Retinal pigment epithelial cell (primary cell): Measurements from ENCODE around the gene MPC2.

Experiments
- DNase-seq: peaks from one replicate; pipeline ENCODE4 v3.0.0-alpha.2; 2010; ENCODE audit warnings: low read depth
- H3K4me3 ChIP-seq: 2 replicates; pipeline ENCODE4 v1.5.1; 2011; ENCODE audit warnings: mild to moderate bottlenecking, low read length, control low read depth, moderate library complexity
- TF ChIP-seq, protein P1 (sequence below): conservative IDR thresholded peaks from 2 replicates; pipeline ENCODE4 v1.5.1; 2011; ENCODE audit warnings: low read depth, low read length, control low read depth, inconsistent platforms

MPC2 gene

DNA sequence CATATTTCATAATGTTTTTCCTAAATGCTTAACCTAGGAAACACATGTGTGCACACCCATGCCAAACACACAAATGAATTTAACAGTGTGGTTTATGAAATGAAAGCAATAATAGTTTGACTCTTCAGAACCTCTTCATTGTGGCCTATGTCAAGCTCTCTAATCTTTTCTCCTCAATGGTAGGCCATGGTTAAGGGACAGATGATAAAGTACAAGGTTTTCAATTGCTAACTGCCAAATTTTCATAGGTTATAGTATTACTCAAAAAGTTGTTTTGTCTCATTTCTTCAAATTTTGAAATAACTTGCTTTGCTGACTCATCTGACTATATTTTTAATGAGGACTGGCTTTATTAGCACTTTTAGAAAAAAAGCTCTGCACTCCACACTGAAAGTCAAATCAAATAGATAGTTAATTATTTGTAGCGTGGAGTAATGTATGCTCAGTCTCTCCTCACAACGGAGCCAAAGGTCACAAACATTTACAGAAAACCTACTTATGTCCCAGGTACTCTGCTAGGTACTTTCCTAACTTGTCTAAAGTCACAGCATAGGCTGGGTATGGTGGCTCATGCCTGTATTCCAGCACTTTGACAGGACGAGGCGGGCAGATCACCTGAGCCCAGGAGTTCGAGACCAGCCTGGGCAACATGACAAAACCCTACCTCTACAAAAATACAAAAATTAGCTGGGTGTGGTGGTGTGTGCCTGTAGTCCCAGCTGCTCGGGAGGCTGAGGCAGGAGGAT lies 19.9 kb downstream of the MPC2 start:
- TF ChIP-seq, protein P1, sequence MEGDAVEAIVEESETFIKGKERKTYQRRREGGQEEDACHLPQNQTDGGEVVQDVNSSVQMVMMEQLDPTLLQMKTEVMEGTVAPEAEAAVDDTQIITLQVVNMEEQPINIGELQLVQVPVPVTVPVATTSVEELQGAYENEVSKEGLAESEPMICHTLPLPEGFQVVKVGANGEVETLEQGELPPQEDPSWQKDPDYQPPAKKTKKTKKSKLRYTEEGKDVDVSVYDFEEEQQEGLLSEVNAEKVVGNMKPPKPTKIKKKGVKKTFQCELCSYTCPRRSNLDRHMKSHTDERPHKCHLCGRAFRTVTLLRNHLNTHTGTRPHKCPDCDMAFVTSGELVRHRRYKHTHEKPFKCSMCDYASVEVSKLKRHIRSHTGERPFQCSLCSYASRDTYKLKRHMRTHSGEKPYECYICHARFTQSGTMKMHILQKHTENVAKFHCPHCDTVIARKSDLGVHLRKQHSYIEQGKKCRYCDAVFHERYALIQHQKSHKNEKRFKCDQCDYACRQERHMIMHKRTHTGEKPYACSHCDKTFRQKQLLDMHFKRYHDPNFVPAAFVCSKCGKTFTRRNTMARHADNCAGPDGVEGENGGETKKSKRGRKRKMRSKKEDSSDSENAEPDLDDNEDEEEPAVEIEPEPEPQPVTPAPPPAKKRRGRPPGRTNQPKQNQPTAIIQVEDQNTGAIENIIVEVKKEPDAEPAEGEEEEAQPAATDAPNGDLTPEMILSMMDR = no peak
- H3K4me3 ChIP-seq = no peak overlapping the region
- no peak for DNase-seq

DNA sequence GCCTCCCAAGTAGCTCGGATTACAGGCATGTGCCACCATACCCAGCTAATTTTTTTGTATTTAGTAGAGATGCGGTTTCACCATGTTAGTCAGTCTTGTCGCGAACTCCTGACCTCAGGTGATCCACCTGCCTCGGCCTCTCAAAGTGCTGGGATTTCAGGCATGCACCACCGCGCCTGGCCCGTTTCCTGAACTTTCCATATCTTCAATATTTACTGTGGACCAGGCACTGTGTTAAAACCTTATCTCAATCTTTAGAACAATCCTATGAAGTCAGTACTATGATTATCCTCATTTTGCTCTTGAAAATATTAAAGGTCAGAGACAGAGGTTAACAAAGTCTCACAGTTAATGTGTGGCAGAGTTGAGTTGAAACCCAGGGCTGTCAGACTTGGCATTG lies 21.3 kb downstream of the MPC2 start:
- DNase-seq = no peak
- TF ChIP-seq, protein P1 = no peak
- H3K4me3 ChIP-seq = no peak overlapping the region

DNA sequence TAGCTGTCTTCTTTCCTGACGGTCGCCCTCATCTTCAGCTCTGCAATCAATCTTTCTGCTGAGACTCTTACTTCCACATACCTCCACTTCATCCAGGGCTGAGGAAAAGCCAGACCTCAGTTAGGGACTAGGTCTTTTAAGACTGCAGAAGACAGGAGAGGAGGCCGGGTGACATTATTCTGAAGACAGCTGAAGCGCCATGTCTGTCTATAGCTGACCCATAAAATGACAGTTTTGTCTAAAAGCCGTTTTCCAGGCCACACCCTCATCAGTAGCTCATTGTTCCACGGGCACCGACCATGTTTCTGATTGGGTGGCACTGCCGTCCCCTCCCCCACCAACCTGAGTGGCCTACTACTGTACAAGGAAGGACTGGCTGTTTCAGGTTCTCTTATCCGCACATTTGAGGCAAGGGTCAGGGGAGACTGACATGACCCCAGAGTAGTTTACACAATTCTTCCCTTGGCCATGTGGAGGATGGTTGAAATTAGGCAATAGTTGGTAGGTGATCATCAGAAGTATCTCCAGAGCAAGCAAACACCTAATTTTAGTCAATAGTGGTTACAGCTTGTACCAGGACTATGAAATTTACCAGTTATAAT lies 22.9 kb downstream of the MPC2 start, which contains the start of gene ADCY10:
Gene ADCY10, minus strand, starts transcription at position 240 of the 602 bp plus-strand sequence. CDS start 8,994 bp downstream, outside the sequence.
- TF ChIP-seq, protein P1 = no peak
- no peak for DNase-seq
- H3K4me3 ChIP-seq = no peak within 1 kb of the TSS

DNA sequence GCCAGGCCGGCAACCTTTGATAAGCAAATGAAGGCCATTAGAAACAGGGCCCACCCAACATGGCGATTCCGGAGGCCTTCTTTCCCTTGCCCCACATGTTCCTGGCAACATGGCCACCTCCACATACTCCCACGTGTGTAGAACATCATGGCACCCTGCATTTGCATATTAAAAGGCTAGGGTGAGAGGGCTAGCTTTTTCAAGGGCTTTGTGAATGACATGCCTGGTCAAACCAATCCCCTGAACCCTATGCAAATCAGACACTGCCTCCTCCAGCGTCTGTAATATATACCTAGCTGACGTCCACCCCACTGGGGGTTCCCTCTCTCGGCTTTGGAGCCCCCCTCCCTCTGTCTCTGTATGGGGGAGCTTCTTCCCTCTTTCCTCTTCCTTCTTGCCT lies 24.6 kb downstream of the MPC2 start:
- TF ChIP-seq, protein P1 = no peak
- no peak for DNase-seq
- no peak overlapping the region for H3K4me3 ChIP-seq

DNA sequence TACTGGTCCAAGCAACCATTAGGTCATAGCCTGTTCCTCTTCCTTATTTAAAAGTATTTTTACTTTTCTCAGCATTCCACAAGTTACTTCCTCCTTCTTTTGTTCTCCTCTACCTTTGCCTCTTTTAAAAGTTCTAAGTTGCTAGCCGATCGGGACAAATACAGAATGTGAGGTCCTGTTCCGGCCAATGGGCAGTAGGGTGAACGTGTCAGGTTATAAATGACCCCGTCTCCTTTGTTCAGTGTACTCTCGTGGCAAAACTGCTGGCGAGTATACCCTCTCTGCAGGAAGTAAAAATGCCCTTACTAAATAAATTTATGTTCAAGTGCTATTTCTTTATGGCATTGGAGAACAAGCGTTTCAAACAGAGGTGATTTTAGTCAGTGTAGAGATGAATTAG lies 25.5 kb downstream of the MPC2 start:
- TF ChIP-seq, protein P1 = no peak
- H3K4me3 ChIP-seq = no peak overlapping the region
- no peak for DNase-seq

DNA sequence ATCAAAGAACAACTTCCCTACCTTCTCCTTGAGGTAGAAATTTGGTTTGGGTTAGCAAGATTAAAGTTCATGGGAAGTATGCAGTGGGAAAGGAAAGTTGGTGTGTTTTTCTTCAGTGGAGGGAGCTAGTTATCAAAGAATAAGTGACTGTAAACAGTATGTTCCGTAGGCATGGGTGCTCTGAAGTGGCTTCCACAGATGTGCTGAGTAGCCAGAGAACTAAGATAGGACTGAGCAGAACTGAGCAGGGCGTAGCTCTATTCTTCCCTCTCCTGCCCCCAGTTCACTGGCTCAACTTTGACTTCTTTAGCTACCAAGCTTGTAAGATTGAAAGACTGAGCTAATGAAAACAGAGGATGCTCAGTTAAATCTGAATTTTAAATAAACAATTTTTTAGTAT lies 26.3 kb downstream of the MPC2 start:
- H3K4me3 ChIP-seq = no peak overlapping the region
- TF ChIP-seq, protein P1 = no peak
- no peak for DNase-seq

DNA sequence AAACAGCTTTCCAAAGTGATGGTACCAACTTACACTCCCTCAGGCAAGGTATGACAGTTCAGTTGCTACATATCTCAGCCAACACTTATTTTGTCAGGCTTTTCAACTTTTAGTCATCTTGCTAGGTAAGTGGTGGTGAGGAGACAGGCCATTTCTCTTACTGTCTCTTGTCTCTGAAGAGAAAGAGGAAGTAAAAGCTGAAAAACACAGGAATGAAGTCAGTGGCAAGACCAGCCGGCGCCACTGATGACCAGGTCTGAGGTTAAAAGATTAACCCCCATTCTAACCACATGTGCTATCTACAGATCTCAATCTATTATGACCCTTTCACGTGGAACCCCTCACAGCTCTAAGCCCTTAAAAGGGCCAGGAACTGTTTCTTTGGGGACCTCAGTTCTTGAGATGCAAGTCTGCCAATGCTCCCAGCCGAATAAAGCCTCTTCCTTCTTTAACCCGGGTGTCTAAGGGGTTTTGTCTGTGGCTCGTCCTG lies 27.1 kb downstream of the MPC2 start:
- TF ChIP-seq, protein P1 = no peak
- no peak overlapping the region for H3K4me3 ChIP-seq
- DNase-seq = no peak
